ENCODE measurements around the gene TENM4.

The TENM4 gene

DNA sequence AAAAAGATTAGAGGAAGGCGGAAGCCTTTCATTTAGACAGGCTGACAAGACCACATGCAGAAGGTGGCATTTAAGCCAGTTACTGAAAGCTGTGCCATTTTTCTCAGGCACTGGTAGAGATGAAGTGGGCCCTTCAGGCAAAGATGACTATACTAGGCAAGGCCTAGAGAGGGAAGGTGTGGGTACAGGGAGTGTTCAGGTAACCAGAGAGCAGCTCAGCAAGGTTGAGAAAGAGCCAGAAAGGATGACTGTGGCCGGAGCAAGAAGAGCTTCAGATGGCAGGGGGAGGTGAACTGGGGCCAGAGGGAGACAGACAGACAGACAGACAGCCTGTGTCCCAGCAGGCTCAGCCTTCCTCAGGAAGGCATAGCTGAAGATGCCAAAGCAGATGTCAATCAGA, 778.0 kb downstream of the TENM4 start:
- peak in 1 of 2 donors; percentile 4 for DNase-seq
- no peaks in the 10 kb centered on the region for H3K9me3 ChIP-seq

GRCh38 chr11:78660471-78660870, 780.4 kb downstream of the TENM4 start:
- intact Hi-C loops (cut with DNase I; ENCODE audit: low total_unique reads): no loop called here
- H3K4me3 ChIP-seq: no peak overlapping the region
- H3K4me1 ChIP-seq: no peaks in the 10 kb centered on the region
- TF ChIP-seq, protein P1, sequence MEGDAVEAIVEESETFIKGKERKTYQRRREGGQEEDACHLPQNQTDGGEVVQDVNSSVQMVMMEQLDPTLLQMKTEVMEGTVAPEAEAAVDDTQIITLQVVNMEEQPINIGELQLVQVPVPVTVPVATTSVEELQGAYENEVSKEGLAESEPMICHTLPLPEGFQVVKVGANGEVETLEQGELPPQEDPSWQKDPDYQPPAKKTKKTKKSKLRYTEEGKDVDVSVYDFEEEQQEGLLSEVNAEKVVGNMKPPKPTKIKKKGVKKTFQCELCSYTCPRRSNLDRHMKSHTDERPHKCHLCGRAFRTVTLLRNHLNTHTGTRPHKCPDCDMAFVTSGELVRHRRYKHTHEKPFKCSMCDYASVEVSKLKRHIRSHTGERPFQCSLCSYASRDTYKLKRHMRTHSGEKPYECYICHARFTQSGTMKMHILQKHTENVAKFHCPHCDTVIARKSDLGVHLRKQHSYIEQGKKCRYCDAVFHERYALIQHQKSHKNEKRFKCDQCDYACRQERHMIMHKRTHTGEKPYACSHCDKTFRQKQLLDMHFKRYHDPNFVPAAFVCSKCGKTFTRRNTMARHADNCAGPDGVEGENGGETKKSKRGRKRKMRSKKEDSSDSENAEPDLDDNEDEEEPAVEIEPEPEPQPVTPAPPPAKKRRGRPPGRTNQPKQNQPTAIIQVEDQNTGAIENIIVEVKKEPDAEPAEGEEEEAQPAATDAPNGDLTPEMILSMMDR (IDR thresholded peaks at IDR 0.05): no peak
- no peaks in the 10 kb centered on the region for H3K27me3 ChIP-seq
- H3K27ac ChIP-seq: no peak overlapping the region
- peak in 1 of 2 donors; percentile 16 for DNase-seq
- no peaks in the 10 kb centered on the region for H3K9me3 ChIP-seq
- peaks cover 0 to 17% (median 6%) of the 10 kb centered on the region in 3 donors for H3K36me3 ChIP-seq

More for the DNA sequence above, 778.0 kb downstream of the TENM4 start:
- intact Hi-C loops (cut with DNase I; ENCODE audit: low total_unique reads): no loop called here
- H3K4me3 ChIP-seq: no peak overlapping the region
- no peaks in the 10 kb centered on the region for H3K4me1 ChIP-seq
- TF ChIP-seq, protein P1 (IDR thresholded peaks at IDR 0.05): no peak
- H3K27ac ChIP-seq: no peak overlapping the region
- H3K27me3 ChIP-seq: no peaks in the 10 kb centered on the region
- H3K36me3 ChIP-seq: peaks cover 0 to 17% (median 6%) of the 10 kb centered on the region in 3 donors

DNA sequence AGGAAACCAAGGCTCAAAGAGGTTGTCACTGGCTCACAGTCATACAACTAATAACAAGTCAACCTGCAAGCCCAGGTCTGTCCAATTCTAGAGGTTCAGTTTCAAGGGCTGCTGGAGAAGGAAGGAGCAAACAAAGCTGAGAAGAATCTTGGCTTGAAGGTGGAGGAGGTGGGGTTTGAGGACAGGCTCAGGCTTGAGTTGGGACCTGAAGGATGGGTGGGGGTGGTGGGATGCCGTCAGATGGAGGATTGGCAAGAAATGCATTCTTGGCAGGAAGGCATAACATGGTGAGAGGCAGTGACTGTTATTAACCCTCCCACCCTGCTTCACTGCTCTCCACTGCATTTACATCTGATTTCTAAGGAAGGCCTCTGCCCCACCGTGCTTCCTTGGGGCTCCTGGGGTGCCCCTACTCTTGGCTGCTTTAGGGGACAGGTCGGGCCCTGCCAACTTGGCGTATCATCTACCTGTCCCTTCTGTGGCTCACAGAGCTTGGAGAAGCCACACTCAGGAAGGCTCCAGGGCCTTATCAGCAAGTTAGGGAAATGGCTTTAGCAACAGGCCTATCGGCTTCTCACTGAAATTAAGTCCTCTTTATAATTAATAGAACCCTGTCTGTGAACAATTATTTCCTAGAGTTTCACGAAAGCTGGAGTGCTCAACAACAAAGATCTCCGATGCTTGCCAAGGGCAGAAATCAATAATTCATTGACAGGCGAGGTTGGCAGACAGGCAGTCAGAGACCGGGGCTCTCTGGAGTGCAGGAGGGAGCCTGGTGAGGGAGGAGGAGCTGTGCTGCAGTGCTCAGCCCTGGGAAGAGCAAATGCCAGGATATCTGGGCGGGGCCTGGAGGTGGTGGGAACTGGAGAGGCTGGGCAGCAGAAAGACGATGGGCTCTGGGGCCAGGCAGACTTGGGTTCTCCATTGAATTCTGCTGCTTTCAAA, 781.2 kb downstream of the TENM4 start:
- no peaks in the 10 kb centered on the region for H3K4me1 ChIP-seq
- no peak overlapping the region for H3K4me3 ChIP-seq
- peak in 1 of 2 donors; percentile 13 for DNase-seq
- TF ChIP-seq, protein P1 (IDR thresholded peaks at IDR 0.05): no peak
- intact Hi-C loops (cut with DNase I; ENCODE audit: low total_unique reads): no loop called here
- peaks cover 0 to 17% (median 6%) of the 10 kb centered on the region in 3 donors for H3K36me3 ChIP-seq
- H3K27ac ChIP-seq: no peak overlapping the region
- no peaks in the 10 kb centered on the region for H3K27me3 ChIP-seq
- H3K9me3 ChIP-seq: no peaks in the 10 kb centered on the region

DNA sequence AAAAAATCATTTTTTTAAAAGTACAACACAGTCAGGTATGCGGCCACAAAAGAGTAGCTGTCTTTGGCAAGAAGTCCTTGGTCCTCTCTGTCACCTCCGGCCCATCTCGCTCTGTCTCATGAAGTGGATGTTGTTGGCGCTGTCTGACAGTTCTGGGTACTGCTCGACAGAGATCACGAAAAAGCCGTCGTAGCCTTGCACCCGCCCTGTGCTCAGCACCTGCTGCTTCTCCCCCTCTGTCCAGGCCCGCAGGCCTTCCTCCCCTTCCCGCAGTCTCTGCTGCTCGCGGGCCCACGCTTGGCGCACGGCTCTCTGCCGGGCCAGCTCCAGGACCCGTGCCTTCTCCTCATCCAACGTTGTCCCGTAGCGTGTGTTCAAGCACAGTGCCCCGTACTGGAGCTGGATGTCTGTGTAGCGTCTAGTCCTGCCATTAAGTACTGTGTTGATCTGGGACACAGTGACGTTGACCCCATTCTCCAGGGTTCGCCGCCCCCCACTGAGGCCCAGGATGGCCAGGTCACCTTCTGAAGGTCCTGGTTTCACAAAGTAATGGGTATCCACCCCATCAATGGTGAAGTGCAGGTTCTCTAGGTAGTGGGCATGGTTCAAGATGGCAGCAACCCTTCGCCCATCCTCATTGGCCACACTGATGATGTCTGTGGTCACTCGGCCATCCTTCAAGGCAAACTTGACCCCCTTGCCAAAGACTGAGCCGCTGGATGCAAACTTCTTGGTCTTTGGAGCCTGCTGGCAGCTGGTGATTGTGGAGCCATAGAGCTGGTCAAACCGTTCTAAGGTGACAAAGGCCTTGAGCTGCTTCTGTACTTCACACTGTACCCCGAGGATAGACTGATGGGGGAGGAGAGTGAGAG, 782.6 kb downstream of the TENM4 start:
- H3K4me1 ChIP-seq: no peaks in the 10 kb centered on the region
- no peak overlapping the region for H3K27ac ChIP-seq
- intact Hi-C loops (cut with DNase I; ENCODE audit: low total_unique reads): no loop called here
- TF ChIP-seq, protein P1 (IDR thresholded peaks at IDR 0.05): no peak
- no peaks in the 10 kb centered on the region for H3K9me3 ChIP-seq
- H3K36me3 ChIP-seq: peaks cover 0 to 17% (median 6%) of the 10 kb centered on the region in 3 donors
- no peak for DNase-seq
- no peaks in the 10 kb centered on the region for H3K27me3 ChIP-seq
- H3K4me3 ChIP-seq: no peak overlapping the region

DNA sequence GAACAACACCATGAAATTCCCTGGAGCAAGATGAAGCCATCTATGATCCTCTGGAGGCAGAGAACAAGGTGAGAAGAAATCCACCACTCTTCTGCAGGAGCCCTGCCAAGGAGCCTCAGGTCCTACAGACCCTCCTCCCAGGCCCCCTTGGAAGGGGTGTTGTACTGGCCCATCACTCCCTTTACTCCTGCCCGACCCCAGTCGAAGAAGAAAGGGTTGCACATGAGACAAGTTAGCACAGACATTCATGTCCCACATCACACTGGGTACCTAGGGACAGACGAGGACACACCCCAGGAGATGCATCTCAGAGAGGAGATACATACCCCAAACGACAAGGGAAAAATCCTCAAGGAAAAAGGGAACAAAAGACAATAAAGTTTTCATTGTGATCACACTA, 783.4 kb downstream of the TENM4 start:
- H3K27me3 ChIP-seq: no peaks in the 10 kb centered on the region
- peaks cover 0 to 17% (median 6%) of the 10 kb centered on the region in 3 donors for H3K36me3 ChIP-seq
- no peak for DNase-seq
- intact Hi-C loops (cut with DNase I; ENCODE audit: low total_unique reads): no loop called here
- H3K27ac ChIP-seq: no peak overlapping the region
- no peak overlapping the region for H3K4me3 ChIP-seq
- TF ChIP-seq, protein P1 (IDR thresholded peaks at IDR 0.05): no peak
- H3K9me3 ChIP-seq: no peaks in the 10 kb centered on the region
- no peaks in the 10 kb centered on the region for H3K4me1 ChIP-seq
